GM23338 (cell line): ENCODE results near the gene EXO5. TPM values are rescaled to one million over a fixed set of nuclear protein-coding genes. Genes with fewer than 3 reads are reported as not detected.

Experiments used
- ATAC-seq: fragments of 200-7000 bp; cut with Tn5 transposase; 3 replicates; pipeline ENCODE4 v1.9.1; 2020
- DNase-seq: peaks from one replicate; pipeline ENCODE4 v3.0.0-alpha.2; 2015; ENCODE audit warnings: low spot score
- H2AFZ ChIP-seq: fragments of 200-600 bp; sonication (generic); 2 replicates; pipeline ENCODE4 v1.8.0; 2016; ENCODE audit warnings: antibody characterized with exemption, mild to moderate bottlenecking, moderate library complexity
- H3F3A ChIP-seq: fragments of 200-600 bp; sonication (generic); replicated peaks from 2 replicates; pipeline ENCODE4 v1.8.0; 2017; ENCODE audit warnings: antibody characterized with exemption, mixed run types, low read depth
- H3K27ac ChIP-seq: fragments of 200-600 bp; sonication (generic); 2 replicates; pipeline ENCODE4 v1.6.1; 2016; ENCODE audit warnings: low read depth
- H3K27me3 ChIP-seq: fragments of 200-600 bp; sonication (generic); 2 replicates; pipeline ENCODE4 v1.8.0; 2016; ENCODE audit warnings: mild to moderate bottlenecking, mixed run types, moderate library complexity; ENCODE audit not compliant: insufficient read depth
- H3K36me3 ChIP-seq: fragments of 200-600 bp; sonication (generic); 2 replicates; pipeline ENCODE4 v1.8.0; 2016; ENCODE audit warnings: mild to moderate bottlenecking; ENCODE audit not compliant: insufficient read depth
- H3K4me1 ChIP-seq: fragments of 200-600 bp; sonication (generic); 2 replicates; pipeline ENCODE4 v1.8.0; 2016; ENCODE audit warnings: mild to moderate bottlenecking, moderate library complexity; ENCODE audit not compliant: insufficient read depth
- H3K4me2 ChIP-seq: fragments of 200-600 bp; sonication (generic); 2 replicates; pipeline ENCODE4 v1.7.1; 2017; ENCODE audit warnings: mixed run types
- H3K4me3 ChIP-seq: fragments of 200-600 bp; sonication (generic); 2 replicates; pipeline ENCODE4 v1.6.1; 2016; ENCODE audit warnings: mixed run types
- H3K79me2 ChIP-seq: fragments of 200-600 bp; sonication (generic); replicated peaks from 2 replicates; pipeline ENCODE4 v1.8.0; 2017; ENCODE audit warnings: mild to moderate bottlenecking; ENCODE audit not compliant: insufficient read depth
- H3K9me2 ChIP-seq: fragments of 200-600 bp; sonication (generic); 2 replicates; pipeline ENCODE4 v1.8.0; 2017; ENCODE audit not compliant: insufficient read depth
- H4K20me1 ChIP-seq: fragments of 200-600 bp; sonication (generic); replicated peaks from 2 replicates; pipeline ENCODE4 v1.8.0; 2017; ENCODE audit warnings: mild to moderate bottlenecking; ENCODE audit not compliant: insufficient read depth
- H3K27ac Mint-ChIP-seq: 2 replicates; pipeline ENCODE4 v1.8.0; 2020; ENCODE audit warnings: inconsistent platforms, mild to moderate bottlenecking, moderate library complexity, mixed read lengths
- H3K27me3 Mint-ChIP-seq: 3 replicates; pipeline ENCODE4 v1.8.0; 2022; ENCODE audit warnings: low read depth, mild to moderate bottlenecking, moderate library complexity, mixed read lengths, inconsistent platforms; ENCODE audit not compliant: insufficient read depth, poor library complexity
- H3K36me3 Mint-ChIP-seq: 3 replicates; pipeline ENCODE4 v1.8.0; 2021; ENCODE audit warnings: low read depth, mild to moderate bottlenecking, inconsistent platforms, moderate library complexity, mixed read lengths
- H3K4me1 Mint-ChIP-seq: 3 replicates; pipeline ENCODE4 v1.8.0; 2020; ENCODE audit warnings: mild to moderate bottlenecking, inconsistent platforms, mixed read lengths
- H3K4me3 Mint-ChIP-seq: 3 replicates; pipeline ENCODE4 v1.8.0; 2021; ENCODE audit warnings: moderate library complexity, mild to moderate bottlenecking, inconsistent platforms, mixed read lengths
- H3K9me3 Mint-ChIP-seq: 3 replicates; pipeline ENCODE4 v1.8.0; 2020; ENCODE audit warnings: moderate library complexity, mild to moderate bottlenecking, inconsistent platforms, mixed read lengths
- CREB1 ChIP-seq: fragments of 250-450 bp; sonication (Bioruptor Pico); IDR thresholded peaks from 2 replicates; pipeline ENCODE4 v1.5.0; 2020; ENCODE audit warnings: low read depth, mild to moderate bottlenecking, moderate library complexity
- ETS1 ChIP-seq: IDR thresholded peaks from 2 replicates; pipeline ENCODE4 v1.6.1; 2016; ENCODE audit warnings: antibody characterized with exemption
- EZH2 ChIP-seq: fragments of 200-600 bp; sonication (generic); IDR thresholded peaks from one replicate; pipeline ENCODE4 v1.8.0; 2017; ENCODE audit warnings: antibody characterized with exemption, mild to moderate bottlenecking, low read depth; ENCODE audit not compliant: unreplicated experiment
- EZH2phosphoT487 ChIP-seq: fragments of 200-600 bp; sonication (generic); IDR thresholded peaks from one replicate; pipeline ENCODE4 v1.8.1; 2018; ENCODE audit warnings: antibody characterized with exemption; ENCODE audit not compliant: unreplicated experiment
- JUNB ChIP-seq: IDR thresholded peaks from one replicate; pipeline ENCODE4 v1.6.1; 2016; ENCODE audit warnings: antibody characterized with exemption; ENCODE audit not compliant: unreplicated experiment
- NANOG ChIP-seq: IDR thresholded peaks from 2 replicates; pipeline ENCODE4 v1.6.1; 2016; ENCODE audit warnings: antibody characterized with exemption, borderline replicate concordance
- POLR2AphosphoS5 ChIP-seq: IDR thresholded peaks from 2 replicates; pipeline ENCODE4 v1.6.1; 2016; ENCODE audit warnings: antibody characterized with exemption, low read depth
- REST ChIP-seq: IDR thresholded peaks from one replicate; pipeline ENCODE4 v1.6.1; 2018; ENCODE audit warnings: antibody characterized with exemption; ENCODE audit not compliant: unreplicated experiment
- STAT1 ChIP-seq: IDR thresholded peaks from one replicate; pipeline ENCODE4 v1.6.1; 2016; ENCODE audit warnings: antibody characterized with exemption; ENCODE audit not compliant: unreplicated experiment
- ZNF114 ChIP-seq: fragments of 250-450 bp; sonication (Bioruptor Pico); IDR thresholded peaks from 2 replicates; pipeline ENCODE4 v1.5.0; 2020; ENCODE audit warnings: mild to moderate bottlenecking, moderate library complexity
- ZNF331 ChIP-seq: fragments of 250-450 bp; sonication (Bioruptor Pico); IDR thresholded peaks from 2 replicates; pipeline ENCODE4 v1.5.0; 2020; ENCODE audit warnings: low read depth, mild to moderate bottlenecking, moderate library complexity
- polyA plus RNA-seq: library from polyadenylated mRNA; unstranded; fragments of >200 nt; fragmentation: Nextera tagmentation; extraction: Ambion mirVana; gene quantifications from 2 replicates; pipeline ENCODE4 v1.2.1, GENCODE V29; 2016
- total RNA-seq: library from RNA; depleted of rRNA; stranded (reverse); fragments of >200 nt; shearing (Covaris generic); gene quantifications from 2 replicates; pipeline ENCODE4 v1.2.3, GENCODE V29; 2014
- TF ChIP-seq, protein P1 (sequence below), 2 experiments: fragments of 200-600 bp in 1 of 2; sonication (generic) in 1 of 2; conservative IDR thresholded peaks; 2 replicates each; pipeline versions ENCODE4 v1.5.1 to v1.6.1; 2016 to 2017; ENCODE audit warnings: antibody characterized with exemption in 2 of 2, low read depth in 2 of 2, mild to moderate bottlenecking in 2 of 2, moderate library complexity in 1 of 2
- TF ChIP-seq, protein P2 (sequence below): fragments of 250-450 bp; sonication (Bioruptor Pico); IDR thresholded peaks from 2 replicates; pipeline ENCODE4 v1.5.0; 2020; ENCODE audit warnings: mild to moderate bottlenecking, moderate library complexity

Gene EXO5
- total and polyA plus RNA-seq, 2 experiments from 2014 or later, result 4.4 to 7.2 TPM

DNA sequence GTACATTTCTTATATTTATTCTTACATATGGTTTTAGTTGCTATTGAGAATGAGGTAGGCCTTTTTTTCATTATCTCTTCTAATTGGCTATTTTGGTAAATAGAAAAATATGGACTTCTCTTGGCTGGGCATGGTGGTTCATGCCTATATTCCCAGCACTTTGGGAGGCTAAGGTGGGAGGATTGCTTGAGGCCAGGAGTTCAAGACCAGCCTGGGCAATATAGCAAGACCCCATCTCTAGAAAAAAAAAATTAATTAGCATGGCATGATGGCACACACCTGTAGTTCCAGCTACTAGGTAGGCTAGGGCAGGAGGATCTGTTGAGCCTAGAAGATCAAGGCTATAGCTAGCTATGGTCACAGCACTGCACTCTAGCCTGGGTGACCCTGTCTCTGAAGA is 26.0 kb downstream of the EXO5 start:
- Histone ChIP-seq H2AFZ (no peak overlapping the region), H3K27me3 (no peaks in the 10 kb centered on the region), H3K36me3 (0 out of 2 replicates have a peak, but pooled peaks cover 3% of the 10 kb centered on the region), H3K9me2 (no peaks in the 10 kb centered on the region), H3K27ac (no peak overlapping the region), H3K79me2 (no peaks in the 10 kb centered on the region; the same call in 1 of the 2 replicates), H4K20me1 (no peaks in the 10 kb centered on the region), H3K4me3 (no peak overlapping the region), H3K4me1 (peaks cover 6% of the 10 kb centered on the region; the same call in 1 of the 2 replicates), H3F3A (no peaks in the 10 kb centered on the region), H3K4me2 (no peak overlapping the region)
- DNase-seq, result no peak
- Mint-ChIP-seq H3K36me3 (peaks cover 14% of the 10 kb centered on the region; the same call in 2 of the 3 replicates), H3K4me1 (peaks cover 9% of the 10 kb centered on the region; the same call in 2 of the 3 replicates), H3K27me3 (peaks cover 5% of the 10 kb centered on the region), H3K4me3 (no peak overlapping the region), H3K9me3 (no peaks in the 10 kb centered on the region; the same call in 2 of the 3 replicates), H3K27ac (no peak overlapping the region)
- TF ChIP-seq NANOG, result no peak
- no peak for TF ChIP-seq REST
- no peak for TF ChIP-seq ETS1
- no peak for TF ChIP-seq STAT1
- no peak for TF ChIP-seq ZNF331 (CRISPR knock-in tag)
- no peak for TF ChIP-seq ZNF114
- no peak for TF ChIP-seq JUNB
- TF ChIP-seq, protein P1, sequence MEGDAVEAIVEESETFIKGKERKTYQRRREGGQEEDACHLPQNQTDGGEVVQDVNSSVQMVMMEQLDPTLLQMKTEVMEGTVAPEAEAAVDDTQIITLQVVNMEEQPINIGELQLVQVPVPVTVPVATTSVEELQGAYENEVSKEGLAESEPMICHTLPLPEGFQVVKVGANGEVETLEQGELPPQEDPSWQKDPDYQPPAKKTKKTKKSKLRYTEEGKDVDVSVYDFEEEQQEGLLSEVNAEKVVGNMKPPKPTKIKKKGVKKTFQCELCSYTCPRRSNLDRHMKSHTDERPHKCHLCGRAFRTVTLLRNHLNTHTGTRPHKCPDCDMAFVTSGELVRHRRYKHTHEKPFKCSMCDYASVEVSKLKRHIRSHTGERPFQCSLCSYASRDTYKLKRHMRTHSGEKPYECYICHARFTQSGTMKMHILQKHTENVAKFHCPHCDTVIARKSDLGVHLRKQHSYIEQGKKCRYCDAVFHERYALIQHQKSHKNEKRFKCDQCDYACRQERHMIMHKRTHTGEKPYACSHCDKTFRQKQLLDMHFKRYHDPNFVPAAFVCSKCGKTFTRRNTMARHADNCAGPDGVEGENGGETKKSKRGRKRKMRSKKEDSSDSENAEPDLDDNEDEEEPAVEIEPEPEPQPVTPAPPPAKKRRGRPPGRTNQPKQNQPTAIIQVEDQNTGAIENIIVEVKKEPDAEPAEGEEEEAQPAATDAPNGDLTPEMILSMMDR (conservative IDR thresholded peaks at IDR 0.05; ENCODE audit: low read depth in 2 of 2), result no peak
- no peak for TF ChIP-seq EZH2phosphoT487
- no peak for TF ChIP-seq EZH2
- TF ChIP-seq CREB1 (CRISPR knock-in tag), result no peak
- TF ChIP-seq POLR2AphosphoS5, result no peak
- TF ChIP-seq, protein P2, sequence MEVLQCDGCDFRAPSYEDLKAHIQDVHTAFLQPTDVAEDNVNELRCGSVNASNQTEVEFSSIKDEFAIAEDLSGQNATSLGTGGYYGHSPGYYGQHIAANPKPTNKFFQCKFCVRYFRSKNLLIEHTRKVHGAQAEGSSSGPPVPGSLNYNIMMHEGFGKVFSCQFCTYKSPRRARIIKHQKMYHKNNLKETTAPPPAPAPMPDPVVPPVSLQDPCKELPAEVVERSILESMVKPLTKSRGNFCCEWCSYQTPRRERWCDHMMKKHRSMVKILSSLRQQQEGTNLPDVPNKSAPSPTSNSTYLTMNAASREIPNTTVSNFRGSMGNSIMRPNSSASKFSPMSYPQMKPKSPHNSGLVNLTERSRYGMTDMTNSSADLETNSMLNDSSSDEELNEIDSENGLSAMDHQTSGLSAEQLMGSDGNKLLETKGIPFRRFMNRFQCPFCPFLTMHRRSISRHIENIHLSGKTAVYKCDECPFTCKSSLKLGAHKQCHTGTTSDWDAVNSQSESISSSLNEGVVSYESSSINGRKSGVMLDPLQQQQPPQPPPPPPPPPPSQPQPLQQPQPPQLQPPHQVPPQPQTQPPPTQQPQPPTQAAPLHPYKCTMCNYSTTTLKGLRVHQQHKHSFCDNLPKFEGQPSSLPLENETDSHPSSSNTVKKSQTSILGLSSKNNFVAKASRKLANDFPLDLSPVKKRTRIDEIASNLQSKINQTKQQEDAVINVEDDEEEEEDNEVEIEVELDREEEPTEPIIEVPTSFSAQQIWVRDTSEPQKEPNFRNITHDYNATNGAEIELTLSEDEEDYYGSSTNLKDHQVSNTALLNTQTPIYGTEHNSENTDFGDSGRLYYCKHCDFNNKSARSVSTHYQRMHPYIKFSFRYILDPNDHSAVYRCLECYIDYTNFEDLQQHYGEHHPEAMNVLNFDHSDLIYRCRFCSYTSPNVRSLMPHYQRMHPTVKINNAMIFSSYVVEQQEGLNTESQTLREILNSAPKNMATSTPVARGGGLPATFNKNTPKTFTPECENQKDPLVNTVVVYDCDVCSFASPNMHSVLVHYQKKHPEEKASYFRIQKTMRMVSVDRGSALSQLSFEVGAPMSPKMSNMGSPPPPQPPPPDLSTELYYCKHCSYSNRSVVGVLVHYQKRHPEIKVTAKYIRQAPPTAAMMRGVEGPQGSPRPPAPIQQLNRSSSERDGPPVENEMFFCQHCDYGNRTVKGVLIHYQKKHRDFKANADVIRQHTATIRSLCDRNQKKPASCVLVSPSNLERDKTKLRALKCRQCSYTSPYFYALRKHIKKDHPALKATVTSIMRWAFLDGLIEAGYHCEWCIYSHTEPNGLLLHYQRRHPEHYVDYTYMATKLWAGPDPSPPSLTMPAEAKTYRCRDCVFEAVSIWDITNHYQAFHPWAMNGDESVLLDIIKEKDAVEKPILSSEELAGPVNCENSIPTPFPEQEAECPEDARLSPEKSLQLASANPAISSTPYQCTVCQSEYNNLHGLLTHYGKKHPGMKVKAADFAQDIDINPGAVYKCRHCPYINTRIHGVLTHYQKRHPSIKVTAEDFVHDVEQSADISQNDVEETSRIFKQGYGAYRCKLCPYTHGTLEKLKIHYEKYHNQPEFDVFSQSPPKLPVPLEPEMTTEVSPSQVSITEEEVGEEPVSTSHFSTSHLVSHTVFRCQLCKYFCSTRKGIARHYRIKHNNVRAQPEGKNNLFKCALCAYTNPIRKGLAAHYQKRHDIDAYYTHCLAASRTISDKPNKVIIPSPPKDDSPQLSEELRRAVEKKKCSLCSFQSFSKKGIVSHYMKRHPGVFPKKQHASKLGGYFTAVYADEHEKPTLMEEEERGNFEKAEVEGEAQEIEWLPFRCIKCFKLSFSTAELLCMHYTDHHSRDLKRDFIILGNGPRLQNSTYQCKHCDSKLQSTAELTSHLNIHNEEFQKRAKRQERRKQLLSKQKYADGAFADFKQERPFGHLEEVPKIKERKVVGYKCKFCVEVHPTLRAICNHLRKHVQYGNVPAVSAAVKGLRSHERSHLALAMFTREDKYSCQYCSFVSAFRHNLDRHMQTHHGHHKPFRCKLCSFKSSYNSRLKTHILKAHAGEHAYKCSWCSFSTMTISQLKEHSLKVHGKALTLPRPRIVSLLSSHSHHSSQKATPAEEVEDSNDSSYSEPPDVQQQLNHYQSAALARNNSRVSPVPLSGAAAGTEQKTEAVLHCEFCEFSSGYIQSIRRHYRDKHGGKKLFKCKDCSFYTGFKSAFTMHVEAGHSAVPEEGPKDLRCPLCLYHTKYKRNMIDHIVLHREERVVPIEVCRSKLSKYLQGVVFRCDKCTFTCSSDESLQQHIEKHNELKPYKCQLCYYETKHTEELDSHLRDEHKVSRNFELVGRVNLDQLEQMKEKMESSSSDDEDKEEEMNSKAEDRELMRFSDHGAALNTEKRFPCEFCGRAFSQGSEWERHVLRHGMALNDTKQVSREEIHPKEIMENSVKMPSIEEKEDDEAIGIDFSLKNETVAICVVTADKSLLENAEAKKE, result no peak
- no peak for ATAC-seq
